ENCODE data around the gene NTNG2.

The NTNG2 gene

GRCh38 chr9:132221941-132222340 lies 60.1 kb downstream of the NTNG2 start:
- no peak for DNase-seq
- in situ Hi-C loops (cut with MboI; ENCODE audit: low pct_unique_long_range_greater_than_20kb, low sequenced_read_pairs): no loop called here

- in situ Hi-C loops (cut with MboI; ENCODE audit: low pct_unique_long_range_greater_than_20kb, low sequenced_read_pairs): loop anchor here (25.0 kb wide), 1 partner anchor 462 kb away; no protein-coding TSS in a partner anchor
- DNase-seq: no peak
These were observed 62.8 kb downstream of the NTNG2 start for GRCh38 chr9:132224645-132225044.

GRCh38 chr9:132226571-132227430 lies 64.9 kb downstream of the NTNG2 start:
- no peak for DNase-seq
- in situ Hi-C loops (cut with MboI; ENCODE audit: low pct_unique_long_range_greater_than_20kb, low sequenced_read_pairs): loop anchor here (25.0 kb wide), 1 partner anchor 464 kb away; no protein-coding TSS in a partner anchor

- in situ Hi-C loops (cut with MboI; ENCODE audit: low pct_unique_long_range_greater_than_20kb, low sequenced_read_pairs): loop anchor here (25.0 kb wide), 1 partner anchor 466 kb away; no protein-coding TSS in a partner anchor
- no peak for DNase-seq
These were observed 66.2 kb downstream of the NTNG2 start for GRCh38 chr9:132228062-132228461.

GRCh38 chr9:132230605-132231004 lies 68.7 kb downstream of the NTNG2 start:
- no peak for DNase-seq
- in situ Hi-C loops (cut with MboI; ENCODE audit: low pct_unique_long_range_greater_than_20kb, low sequenced_read_pairs): loop anchor here (25.0 kb wide), 1 partner anchor 468 kb away; no protein-coding TSS in a partner anchor

- in situ Hi-C loops (cut with MboI; ENCODE audit: low pct_unique_long_range_greater_than_20kb, low sequenced_read_pairs): loop anchor here (25.0 kb wide), 1 partner anchor 469 kb away; no protein-coding TSS in a partner anchor
- no peak for DNase-seq
These were observed 69.3 kb downstream of the NTNG2 start for GRCh38 chr9:132231019-132231701.

- in situ Hi-C loops (cut with MboI; ENCODE audit: low pct_unique_long_range_greater_than_20kb, low sequenced_read_pairs): loop anchor here (25.0 kb wide), 1 partner anchor 470 kb away; no protein-coding TSS in a partner anchor
- no peak for DNase-seq
These were observed 70.7 kb downstream of the NTNG2 start for GRCh38 chr9:132232522-132232921.

- DNase-seq: no peak
- in situ Hi-C loops (cut with MboI; ENCODE audit: low pct_unique_long_range_greater_than_20kb, low sequenced_read_pairs): loop anchor here (25.0 kb wide), 1 partner anchor 471 kb away; no protein-coding TSS in a partner anchor
These were observed 71.3 kb downstream of the NTNG2 start for GRCh38 chr9:132233138-132233537.

GRCh38 chr9:132234535-132234934 lies 72.7 kb downstream of the NTNG2 start:
- DNase-seq: no peak
- in situ Hi-C loops (cut with MboI; ENCODE audit: low pct_unique_long_range_greater_than_20kb, low sequenced_read_pairs): loop anchor here (25.0 kb wide), 1 partner anchor 472 kb away; no protein-coding TSS in a partner anchor

- in situ Hi-C loops (cut with MboI; ENCODE audit: low pct_unique_long_range_greater_than_20kb, low sequenced_read_pairs): loop anchor here (25.0 kb wide), 1 partner anchor 473 kb away; no protein-coding TSS in a partner anchor
- no peak for DNase-seq
These were observed 73.3 kb downstream of the NTNG2 start for GRCh38 chr9:132235125-132235524.

- in situ Hi-C loops (cut with MboI; ENCODE audit: low pct_unique_long_range_greater_than_20kb, low sequenced_read_pairs): loop anchor here (25.0 kb wide), 1 partner anchor 474 kb away; no protein-coding TSS in a partner anchor
- DNase-seq: peak; percentile 82
These were observed 74.2 kb downstream of the NTNG2 start for GRCh38 chr9:132235894-132236661.

- no peak for DNase-seq
- in situ Hi-C loops (cut with MboI; ENCODE audit: low pct_unique_long_range_greater_than_20kb, low sequenced_read_pairs): loop anchor here (25.0 kb wide), 1 partner anchor 474 kb away; no protein-coding TSS in a partner anchor
These were observed 74.9 kb downstream of the NTNG2 start for GRCh38 chr9:132236662-132237311.

GRCh38 chr9:132237481-132237880 lies 75.6 kb downstream of the NTNG2 start:
- in situ Hi-C loops (cut with MboI; ENCODE audit: low pct_unique_long_range_greater_than_20kb, low sequenced_read_pairs): loop anchor here (25.0 kb wide), 1 partner anchor 475 kb away; no protein-coding TSS in a partner anchor
- no peak for DNase-seq

GRCh38 chr9:132238026-132238972 lies 76.4 kb downstream of the NTNG2 start:
- no peak for DNase-seq
- in situ Hi-C loops (cut with MboI; ENCODE audit: low pct_unique_long_range_greater_than_20kb, low sequenced_read_pairs): loop anchor here (25.0 kb wide), 1 partner anchor 476 kb away; no protein-coding TSS in a partner anchor

GRCh38 chr9:132238992-132239391 lies 77.1 kb downstream of the NTNG2 start:
- in situ Hi-C loops (cut with MboI; ENCODE audit: low pct_unique_long_range_greater_than_20kb, low sequenced_read_pairs): loop anchor here (25.0 kb wide), 1 partner anchor 477 kb away; no protein-coding TSS in a partner anchor
- DNase-seq: no peak

- DNase-seq: peak; percentile 34
- in situ Hi-C loops (cut with MboI; ENCODE audit: low pct_unique_long_range_greater_than_20kb, low sequenced_read_pairs): loop anchor here (25.0 kb wide), 1 partner anchor 477 kb away; no protein-coding TSS in a partner anchor
These were observed 77.7 kb downstream of the NTNG2 start for GRCh38 chr9:132239518-132239917.
